Endothelial cell of umbilical vein (primary cell): ENCODE results near the gene EDN1. TPM values are rescaled to one million over a fixed set of nuclear protein-coding genes. Genes with fewer than 3 reads are reported as not detected.

Source experiments
- BruUV-seq: library from RNA; stranded (reverse); fragments of 400-500 nt; replicated peaks from 2 replicates; lab custom pipeline; 2021; lab: Mats Ljungman, UMichigan
- CTCF ChIA-PET: fragments of 300-600, 350-600 bp; sonication (Branson Sonifier 250); formaldehyde crosslinking; loops from one replicate; lab custom pipeline; 2021; ENCODE audit warnings: antibody characterized with exemption, inconsistent platforms; lab: Charles Lee
- POLR2A ChIA-PET: fragments of 300-600, 350-600 bp; sonication (Branson Sonifier 250); formaldehyde crosslinking; loops from one replicate; lab custom pipeline; 2021; ENCODE audit warnings: antibody characterized with exemption, inconsistent platforms; lab: Charles Lee
- DNase-seq: peaks from one replicate; pipeline ENCODE4 v3.0.0-alpha.2; 2011; ENCODE audit warnings: low read depth, low spot score
- FAIRE-seq: peaks from 2 replicates; lab custom pipeline; 2011; peaks lifted over from hg19 to GRCh38; lab: Jason Lieb, UNC
- H2AFZ ChIP-seq: 2 replicates; pipeline ENCODE4 v1.6.0; 2012; ENCODE audit warnings: low read depth, low read length, control low read depth, inconsistent platforms
- H3K27ac ChIP-seq: 2 replicates; pipeline ENCODE4 v1.5.1; 2011; ENCODE audit warnings: low read depth, mild to moderate bottlenecking, control low read depth, low read length, moderate library complexity; ENCODE audit not compliant: insufficient read depth
- H3K27me3 ChIP-seq, 2 experiments: 2 replicates each; pipeline versions ENCODE4 v1.6.0 to v1.6.1; 2011; ENCODE audit warnings: low read length in 2 of 2, mixed read lengths in 1 of 2; ENCODE audit not compliant: control insufficient read depth in 2 of 2, insufficient read depth in 2 of 2
- H3K36me3 ChIP-seq, 2 experiments: 2 replicates in 1 of 2; 3 replicates in 1 of 2; pipeline ENCODE4 v1.5.1; 2011; ENCODE audit warnings: low read length in 2 of 2, mild to moderate bottlenecking in 1 of 2, moderate library complexity in 1 of 2; ENCODE audit not compliant: control insufficient read depth in 2 of 2, insufficient read depth in 2 of 2; ENCODE audit errors: extremely low read depth in 1 of 2
- H3K4me1 ChIP-seq: 3 replicates; pipeline ENCODE4 v1.5.1; 2011; ENCODE audit warnings: mild to moderate bottlenecking, low read length; ENCODE audit not compliant: control insufficient read depth, insufficient read depth; ENCODE audit errors: extremely low read depth
- H3K4me2 ChIP-seq: 2 replicates; pipeline ENCODE4 v1.6.1; 2011; ENCODE audit warnings: low read length, control low read depth, mixed read lengths; ENCODE audit not compliant: insufficient read depth
- H3K4me3 ChIP-seq, 3 experiments: fragments of 200-600 bp in 1 of 3; sonication (generic), shearing (Covaris generic) in 1 of 3; replicated peaks in 1 of 3; 2 replicates each; pipeline ENCODE4 v1.5.1; 2011 to 2016; ENCODE audit warnings: control low read depth in 3 of 3, low read length in 3 of 3, mild to moderate bottlenecking in 2 of 3, inconsistent platforms in 1 of 3, low read depth in 1 of 3, moderate library complexity in 1 of 3; ENCODE audit not compliant: insufficient read depth in 1 of 3
- H3K79me2 ChIP-seq: 2 replicates; pipeline ENCODE4 v1.6.0; 2012; ENCODE audit warnings: low read length, inconsistent platforms; ENCODE audit not compliant: control insufficient read depth, insufficient read depth
- H3K9ac ChIP-seq: replicated peaks from 2 replicates; pipeline ENCODE3; 2011; ENCODE audit warnings: low read length, control low read depth; ENCODE audit not compliant: insufficient read depth; ENCODE audit errors: extremely low read depth
- H3K9me1 ChIP-seq: replicated peaks from 3 replicates; pipeline ENCODE4 v1.6.0; 2011; ENCODE audit warnings: mild to moderate bottlenecking, low read length; ENCODE audit not compliant: control insufficient read depth, insufficient read depth; ENCODE audit errors: extremely low read depth
- H3K9me3 ChIP-seq: replicated peaks from 2 replicates; pipeline ENCODE4 v1.5.1; 2012; ENCODE audit warnings: low read length, inconsistent platforms; ENCODE audit not compliant: control insufficient read depth, insufficient read depth
- H4K20me1 ChIP-seq: replicated peaks from 2 replicates; pipeline ENCODE3; 2011; ENCODE audit warnings: mild to moderate bottlenecking, low read length; ENCODE audit not compliant: control insufficient read depth, insufficient read depth; ENCODE audit errors: extremely low read depth
- CTCF ChIP-seq, 2 donors: IDR thresholded peaks; 1 replicate in 1 of 2; 2 replicates in 1 of 2; pipeline ENCODE4 v1.5.1; 2011; ENCODE audit warnings: low read length in 2 of 2, mild to moderate bottlenecking in 2 of 2, moderate library complexity in 2 of 2, control low read depth in 1 of 2, inconsistent platforms in 1 of 2, low read depth in 1 of 2; ENCODE audit not compliant: insufficient read depth in 1 of 2; ENCODE audit errors: extremely low read depth in 1 of 2
- EZH2 ChIP-seq: IDR thresholded peaks from 2 replicates; pipeline ENCODE4 v1.6.1; 2012; ENCODE audit warnings: borderline replicate concordance, low read depth, mild to moderate bottlenecking, moderate library complexity, low read length, inconsistent platforms; ENCODE audit not compliant: severe bottlenecking
- GATA2 ChIP-seq: IDR thresholded peaks from 2 replicates; pipeline ENCODE4 v1.7.0; 2011; ENCODE audit warnings: low read depth, mild to moderate bottlenecking, moderate library complexity, mixed read lengths, low read length; ENCODE audit not compliant: insufficient read length, insufficient read depth
- JUN ChIP-seq: IDR thresholded peaks from 2 replicates; pipeline ENCODE4 v1.6.1; 2011; ENCODE audit warnings: borderline replicate concordance, low read depth; ENCODE audit not compliant: insufficient read length, insufficient read depth
- MAX ChIP-seq: IDR thresholded peaks from 2 replicates; pipeline ENCODE4 v1.6.1; 2011; ENCODE audit not compliant: insufficient read depth, insufficient read length
- MYC ChIP-seq: IDR thresholded peaks from one replicate; pipeline ENCODE4 v1.6.1; 2011; ENCODE audit warnings: mild to moderate bottlenecking, low read depth, low read length
- POLR2A ChIP-seq: IDR thresholded peaks from 2 replicates; pipeline ENCODE4 v1.6.1; 2012; ENCODE audit warnings: low read depth, mild to moderate bottlenecking, control low read depth, low read length
- POLR2AphosphoS5 ChIP-seq: IDR thresholded peaks from 2 replicates; pipeline ENCODE4 v1.6.1; 2012; ENCODE audit warnings: low read depth, mild to moderate bottlenecking, control low read depth, low read length, moderate library complexity; ENCODE audit not compliant: insufficient read depth
- dilution Hi-C: fragments of 300-500 bp; cut with MboI; formaldehyde crosslinking; loops from one replicate; pipeline ENCODE4 v1.15.0; 2019; ENCODE audit warnings: low sequenced_read_pairs; ENCODE audit not compliant: extremely low pct_ligation_motif_present
- intact Hi-C: fragments of 100-400 bp; cut with micrococcal nuclease; formaldehyde crosslinking; loops from one replicate; pipeline ENCODE4 v1.10.0; 2022
- polyA plus RNA-seq, 4 experiments: library from polyadenylated mRNA; depleted of rRNA in 3 of 4; stranded (reverse) in 3 of 4; unstranded in 1 of 4; fragments of >200 nt; gene quantifications; 2 replicates each; pipeline versions ENCODE4 v1.2.1 to v1.2.3, GENCODE V29; 2011 to 2012; ENCODE audit warnings: missing spikeins in 1 of 4
- total RNA-seq: library from RNA; stranded (reverse); gene quantifications from 2 replicates; pipeline ENCODE4 v1.2.3, GENCODE V29; 2021

EDN1 gene
- total and polyA plus RNA-seq, 2 donors (not counting 3 experiments of a cell fraction or from before 2014, with no cell fraction given): 493 to 498 TPM

DNA sequence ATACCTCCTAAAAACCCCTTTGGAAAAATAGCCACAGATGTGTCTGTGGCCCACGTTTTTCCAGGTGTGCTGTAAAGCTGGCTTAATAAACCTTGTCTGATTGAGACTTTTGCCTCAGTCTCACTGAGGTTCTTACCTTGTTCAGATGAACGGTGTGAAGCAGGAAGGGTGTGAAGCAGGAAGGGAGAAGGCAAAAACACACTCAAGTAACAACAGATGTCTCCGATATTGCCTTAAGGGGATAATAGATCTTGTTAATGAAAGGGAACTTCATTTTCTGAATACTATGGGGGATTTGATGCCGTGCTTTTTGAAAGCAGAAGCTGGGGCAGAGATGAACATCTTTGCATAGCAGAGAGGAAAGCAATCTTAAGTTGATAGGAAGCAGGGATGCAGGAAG, 37.8 kb downstream of the EDN1 start:
- Histone ChIP-seq H3K4me1 (peaks cover 21% of the 10 kb centered on the region), H3K4me2 (no peak overlapping the region), H3K9me3 (no peaks in the 10 kb centered on the region), H3K27ac (no peak overlapping the region), H3K9ac (no peak overlapping the region), H3K4me3 (no peak overlapping the region), H3K79me2 (no peaks in the 10 kb centered on the region), H3K27me3 (no peaks in the 10 kb centered on the region), H2AFZ (no peak overlapping the region), H3K36me3 (no peaks in the 10 kb centered on the region), H4K20me1 (no peaks in the 10 kb centered on the region), H3K9me1 (no peaks in the 10 kb centered on the region)
- BruUV-seq: no TSS peak
- POLR2A ChIA-PET: no interaction called here
- dilution Hi-C loops (no loop called here), intact Hi-C loops (no loop called here)
- FAIRE-seq (no peak), DNase-seq (no peak)
- TF ChIP-seq POLR2AphosphoS5: no peak
- no peak for TF ChIP-seq POLR2A
- no peak for TF ChIP-seq GATA2
- no peak for TF ChIP-seq MYC
- TF ChIP-seq EZH2: no peak
- CTCF ChIA-PET: no interaction called here

DNA sequence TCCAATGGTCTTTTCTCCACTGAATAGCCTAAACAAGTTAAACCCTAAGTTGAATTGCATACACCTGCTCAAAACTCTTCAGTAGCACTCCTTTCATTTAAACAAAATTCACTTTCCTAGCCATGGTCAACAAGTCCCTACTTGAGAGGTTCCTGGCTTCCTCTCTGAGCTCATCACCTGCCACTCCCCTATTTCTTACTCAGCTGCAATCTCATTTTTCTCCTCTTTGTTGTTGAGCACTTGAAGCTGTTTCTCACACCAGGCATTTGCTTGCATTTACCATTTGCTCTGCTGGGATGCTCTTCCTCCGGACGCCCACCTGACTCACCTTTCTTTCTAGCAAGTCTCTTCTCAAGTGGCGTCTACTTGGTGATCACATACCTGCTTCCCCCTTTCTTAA, 38.5 kb downstream of the EDN1 start:
- CTCF ChIA-PET: interaction anchor here (1.6 kb wide), 1 partner anchor 13 kb away, joined by 4 read pairs; no protein-coding TSS in a partner anchor
- Histone ChIP-seq H3K79me2 (no peaks in the 10 kb centered on the region), H3K27ac (no peak overlapping the region), H2AFZ (no peak overlapping the region), H3K4me3 (no peak overlapping the region), H3K9ac (no peak overlapping the region), H3K4me2 (no peak overlapping the region), H3K27me3 (no peaks in the 10 kb centered on the region), H3K9me1 (no peaks in the 10 kb centered on the region), H3K9me3 (no peaks in the 10 kb centered on the region), H4K20me1 (no peaks in the 10 kb centered on the region), H3K4me1 (peaks cover 17% of the 10 kb centered on the region), H3K36me3 (no peaks in the 10 kb centered on the region)
- TF ChIP-seq GATA2: no peak
- TF ChIP-seq MAX: no peak
- no peak for TF ChIP-seq CTCF (IDR thresholded peaks at IDR 0.05; ENCODE audit: extremely low read depth in 1 of 2, insufficient read depth in 1 of 2, low read depth in 1 of 2, low read length in 2 of 2)
- no peak for TF ChIP-seq EZH2
- no peak for TF ChIP-seq JUN
- dilution Hi-C loops: no loop called here
- no TSS peak for BruUV-seq
- intact Hi-C loops: no loop called here
- DNase-seq (no peak), FAIRE-seq (no peak)
- POLR2A ChIA-PET: no interaction called here
